Astrocyte of the cerebellum (primary cell): ENCODE results near the gene ZNF148.

Experiments
- DNase-seq: peaks from one replicate; pipeline ENCODE4 v3.0.0-alpha.2; 2011; ENCODE audit warnings: low read depth
- H3K4me3 ChIP-seq: 2 replicates; pipeline ENCODE4 v1.5.1; 2011; ENCODE audit warnings: mild to moderate bottlenecking, low read depth, low read length, moderate library complexity
- in situ Hi-C: cut with HindIII; loops from 2 replicates; pipeline ENCODE4 v1.10.0; 2017; ENCODE audit warnings: low sequenced_read_pairs
- TF ChIP-seq, protein P1 (sequence below): IDR thresholded peaks from 2 replicates; pipeline ENCODE4 v1.5.1; 2012; ENCODE audit warnings: low read length, low read depth, moderate library complexity, mild to moderate bottlenecking; ENCODE audit errors: missing control alignments

ZNF148 gene

DNA sequence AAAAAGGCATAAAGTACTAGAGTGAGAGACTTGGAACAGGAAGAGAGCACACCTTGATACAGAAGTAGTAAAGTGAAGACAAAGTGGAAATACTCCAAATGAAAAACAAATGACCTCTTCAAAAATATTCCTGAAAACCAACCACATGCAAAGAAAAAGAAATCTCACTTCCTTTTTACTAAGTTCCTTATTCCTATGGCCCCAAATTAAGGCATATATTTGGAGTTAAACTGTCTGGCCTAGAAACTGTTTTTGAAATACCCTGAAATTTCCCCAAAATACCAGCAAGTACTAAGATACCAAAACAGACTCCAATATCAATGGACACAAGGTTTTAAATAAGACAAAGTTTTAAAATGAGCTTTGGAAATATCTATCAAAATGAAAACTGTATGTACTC is 58.2 kb downstream of the ZNF148 start:
- no peak overlapping the region for H3K4me3 ChIP-seq
- no peak for DNase-seq
- TF ChIP-seq, protein P1, sequence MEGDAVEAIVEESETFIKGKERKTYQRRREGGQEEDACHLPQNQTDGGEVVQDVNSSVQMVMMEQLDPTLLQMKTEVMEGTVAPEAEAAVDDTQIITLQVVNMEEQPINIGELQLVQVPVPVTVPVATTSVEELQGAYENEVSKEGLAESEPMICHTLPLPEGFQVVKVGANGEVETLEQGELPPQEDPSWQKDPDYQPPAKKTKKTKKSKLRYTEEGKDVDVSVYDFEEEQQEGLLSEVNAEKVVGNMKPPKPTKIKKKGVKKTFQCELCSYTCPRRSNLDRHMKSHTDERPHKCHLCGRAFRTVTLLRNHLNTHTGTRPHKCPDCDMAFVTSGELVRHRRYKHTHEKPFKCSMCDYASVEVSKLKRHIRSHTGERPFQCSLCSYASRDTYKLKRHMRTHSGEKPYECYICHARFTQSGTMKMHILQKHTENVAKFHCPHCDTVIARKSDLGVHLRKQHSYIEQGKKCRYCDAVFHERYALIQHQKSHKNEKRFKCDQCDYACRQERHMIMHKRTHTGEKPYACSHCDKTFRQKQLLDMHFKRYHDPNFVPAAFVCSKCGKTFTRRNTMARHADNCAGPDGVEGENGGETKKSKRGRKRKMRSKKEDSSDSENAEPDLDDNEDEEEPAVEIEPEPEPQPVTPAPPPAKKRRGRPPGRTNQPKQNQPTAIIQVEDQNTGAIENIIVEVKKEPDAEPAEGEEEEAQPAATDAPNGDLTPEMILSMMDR, result no peak
- in situ Hi-C loops, result no loop called here

DNA sequence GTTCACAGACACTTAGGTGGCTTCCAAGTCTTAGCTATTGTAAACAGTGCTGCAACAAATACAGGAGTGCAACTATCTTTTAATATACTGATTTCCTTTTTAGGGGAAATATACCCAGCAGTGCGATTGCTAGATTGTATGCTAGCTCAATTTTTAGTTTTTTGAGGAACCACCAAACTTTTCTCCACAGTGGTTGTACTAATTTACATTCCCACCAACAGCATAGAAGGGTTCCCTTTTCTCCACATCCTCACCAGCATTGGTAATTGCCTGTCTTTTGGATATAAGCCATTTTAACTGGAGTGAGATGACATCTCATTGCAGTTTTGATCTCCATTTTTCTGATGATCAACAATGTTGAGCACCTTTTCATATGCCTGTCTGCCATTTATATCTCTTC is 58.9 kb downstream of the ZNF148 start:
- H3K4me3 ChIP-seq, result no peak overlapping the region
- no peak for DNase-seq
- TF ChIP-seq, protein P1, result no peak
- in situ Hi-C loops, result no loop called here

DNA sequence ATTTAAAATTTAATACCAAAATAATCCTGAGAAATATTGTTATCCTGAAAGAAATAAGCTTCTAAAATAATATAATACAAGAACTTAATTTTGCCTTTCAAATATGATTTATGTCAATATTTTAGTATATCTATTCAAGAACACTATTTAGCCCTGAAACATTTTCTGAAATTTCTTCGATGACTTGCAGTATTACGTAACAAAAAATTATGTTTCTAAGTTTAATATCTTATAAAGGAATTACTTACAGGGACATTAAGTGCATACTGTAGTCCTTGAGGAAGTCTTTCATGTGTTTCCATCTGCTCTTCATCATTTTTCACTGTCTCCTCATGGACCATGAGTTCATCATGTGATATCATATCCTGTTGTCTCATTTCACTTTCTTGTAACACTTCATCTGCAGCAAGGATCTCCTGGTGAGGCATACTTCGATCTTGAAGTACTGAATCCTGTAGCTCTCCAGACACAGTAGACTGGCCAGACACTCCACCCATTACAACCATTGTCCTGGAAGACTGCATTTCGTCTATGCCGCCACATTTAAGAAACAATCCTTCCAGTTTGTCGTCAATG is 62.0 kb downstream of the ZNF148 start:
- H3K4me3 ChIP-seq, result no peak overlapping the region
- TF ChIP-seq, protein P1, result no peak
- in situ Hi-C loops, result no loop called here
- no peak for DNase-seq

DNA sequence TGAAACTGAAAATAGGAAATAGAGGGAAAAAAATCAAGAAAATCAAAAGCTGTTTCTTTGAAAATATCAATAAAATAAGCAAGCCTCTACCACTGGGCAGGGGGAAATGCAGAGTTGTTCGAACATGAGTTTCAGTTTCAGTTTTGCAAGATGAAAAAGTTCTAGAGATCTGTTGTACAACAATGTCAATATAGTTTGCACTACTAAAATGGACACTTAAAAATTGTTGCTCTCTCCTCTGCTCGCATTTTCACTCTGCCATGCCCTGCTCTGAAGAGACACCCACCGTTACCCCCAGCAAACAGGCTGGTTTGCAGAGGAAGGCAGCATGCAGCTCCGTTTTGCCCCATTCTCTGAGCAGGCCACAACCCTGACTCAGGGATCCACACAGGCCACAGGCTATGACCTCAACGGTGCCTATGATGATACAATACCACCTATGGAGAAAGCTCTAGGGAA is 64.5 kb downstream of the ZNF148 start:
- TF ChIP-seq, protein P1, result no peak
- in situ Hi-C loops, result no loop called here
- no peak for DNase-seq
- H3K4me3 ChIP-seq, result no peak overlapping the region

DNA sequence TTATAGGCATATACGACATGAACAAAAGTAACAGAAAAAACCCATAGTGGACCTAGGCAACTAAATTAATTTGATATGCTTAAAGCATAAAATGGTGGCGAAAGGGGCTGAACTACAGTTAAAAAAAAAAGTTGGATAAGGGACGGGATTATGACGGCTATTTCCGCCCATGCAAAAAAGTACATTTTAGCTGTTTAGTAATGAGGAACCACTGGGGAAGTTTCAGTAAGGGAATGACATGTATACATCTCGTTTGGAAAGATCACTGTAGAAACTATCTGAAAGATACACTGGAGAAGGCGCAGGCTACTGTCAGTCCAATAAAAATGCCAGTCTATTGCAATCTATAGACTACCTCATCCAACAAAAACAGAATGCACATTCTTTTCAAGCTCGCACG is 65.6 kb downstream of the ZNF148 start:
- in situ Hi-C loops, result no loop called here
- TF ChIP-seq, protein P1, result no peak
- H3K4me3 ChIP-seq, result no peak overlapping the region
- DNase-seq, result no peak

DNA sequence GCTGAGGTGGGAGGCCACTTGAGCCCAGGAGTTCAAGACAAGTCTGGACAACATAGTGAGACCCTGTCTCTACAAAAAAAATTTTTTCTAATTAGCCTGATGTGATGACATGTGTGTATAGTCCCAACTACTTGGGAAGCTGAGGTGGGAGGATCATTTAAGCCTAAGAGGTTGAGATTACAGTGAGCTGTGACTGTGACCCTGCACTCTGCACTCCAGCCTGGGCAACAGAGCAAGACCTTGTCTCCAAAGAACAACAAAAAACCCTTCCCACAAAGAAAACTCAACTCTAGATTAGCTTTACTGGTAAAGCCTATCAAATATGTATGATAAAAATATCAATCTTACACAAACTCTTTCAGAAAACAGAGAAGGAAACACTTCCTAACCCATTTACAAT is 68.5 kb downstream of the ZNF148 start:
- in situ Hi-C loops, result no loop called here
- H3K4me3 ChIP-seq, result no peak overlapping the region
- no peak for DNase-seq
- TF ChIP-seq, protein P1, result no peak
